ENCODE measurements around the gene CNTNAP2.

Gene CNTNAP2

DNA sequence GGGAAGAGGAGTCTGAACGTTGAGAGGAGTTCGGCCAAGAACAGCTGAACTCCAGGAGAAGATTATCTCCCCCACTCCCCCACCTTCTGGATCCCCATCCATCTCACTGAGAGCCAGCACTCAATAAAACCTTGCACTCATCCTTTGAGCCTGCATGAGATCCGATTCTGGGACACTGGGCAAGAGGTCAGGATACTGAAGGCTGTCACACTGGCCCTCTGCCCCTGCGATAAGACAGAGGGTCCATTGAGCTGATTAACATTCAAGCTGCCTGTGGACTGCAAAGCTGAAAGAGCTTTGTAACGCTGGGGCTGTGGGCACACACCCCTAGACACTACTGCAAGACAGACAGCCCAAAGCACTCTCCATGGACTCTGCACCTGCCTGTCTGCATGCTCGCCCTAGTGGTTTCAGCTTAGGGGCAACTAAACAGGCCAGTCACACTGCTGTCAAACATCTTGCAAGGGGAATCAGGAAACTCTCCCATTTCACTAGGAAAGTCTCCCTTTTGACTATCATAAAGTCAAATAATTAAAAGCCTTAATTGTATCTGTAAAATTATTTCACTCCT, 42.3 kb upstream of the CNTNAP2 start:
- ChIA-PET POLR2A (no interaction called here), CTCF (no interaction called here)
- Histone ChIP-seq H3K4me3 (ENCODE audit: low read depth, low read length) (no peak overlapping the region), H3K9me3 (ENCODE audit: control insufficient read depth, insufficient read depth, low read depth, low read length) (no peaks in the 10 kb centered on the region), H3K4me1 (ENCODE audit: control insufficient read depth, insufficient read depth, low read length) (no peaks in the 10 kb centered on the region), H3K36me3 (ENCODE audit: control insufficient read depth in 2 of 2, insufficient read depth in 1 of 2, low read length in 2 of 2) (no peaks in the 10 kb centered on the region), H3K27ac (ENCODE audit: extremely low read depth, low read depth, low read length) (no peak overlapping the region)
- no peak for TF ChIP-seq ZFP37 (tag by site-specific recombination; IDR thresholded peaks at IDR 0.05)
- TF ChIP-seq SALL2 (tag by site-specific recombination; IDR thresholded peaks at IDR 0.05; ENCODE audit: borderline replicate concordance): no peak
- TF ChIP-seq KLF1 (tag by site-specific recombination; IDR thresholded peaks at IDR 0.05): no peak
- TF ChIP-seq ZNF830 (tag by site-specific recombination; IDR thresholded peaks at IDR 0.05; ENCODE audit: low read depth): no peak
- TF ChIP-seq GLIS2 (tag by site-specific recombination; IDR thresholded peaks at IDR 0.05): no peak
- TF ChIP-seq, protein P1, sequence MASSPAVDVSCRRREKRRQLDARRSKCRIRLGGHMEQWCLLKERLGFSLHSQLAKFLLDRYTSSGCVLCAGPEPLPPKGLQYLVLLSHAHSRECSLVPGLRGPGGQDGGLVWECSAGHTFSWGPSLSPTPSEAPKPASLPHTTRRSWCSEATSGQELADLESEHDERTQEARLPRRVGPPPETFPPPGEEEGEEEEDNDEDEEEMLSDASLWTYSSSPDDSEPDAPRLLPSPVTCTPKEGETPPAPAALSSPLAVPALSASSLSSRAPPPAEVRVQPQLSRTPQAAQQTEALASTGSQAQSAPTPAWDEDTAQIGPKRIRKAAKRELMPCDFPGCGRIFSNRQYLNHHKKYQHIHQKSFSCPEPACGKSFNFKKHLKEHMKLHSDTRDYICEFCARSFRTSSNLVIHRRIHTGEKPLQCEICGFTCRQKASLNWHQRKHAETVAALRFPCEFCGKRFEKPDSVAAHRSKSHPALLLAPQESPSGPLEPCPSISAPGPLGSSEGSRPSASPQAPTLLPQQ (tag by site-specific recombination; IDR thresholded peaks at IDR 0.05): no peak
- no peak for TF ChIP-seq HOXC10 (CRISPR knock-in tag; IDR thresholded peaks at IDR 0.05)
- no peak for TF ChIP-seq ZEB2 (tag by site-specific recombination; IDR thresholded peaks at IDR 0.05)
- TF ChIP-seq, protein P2, sequence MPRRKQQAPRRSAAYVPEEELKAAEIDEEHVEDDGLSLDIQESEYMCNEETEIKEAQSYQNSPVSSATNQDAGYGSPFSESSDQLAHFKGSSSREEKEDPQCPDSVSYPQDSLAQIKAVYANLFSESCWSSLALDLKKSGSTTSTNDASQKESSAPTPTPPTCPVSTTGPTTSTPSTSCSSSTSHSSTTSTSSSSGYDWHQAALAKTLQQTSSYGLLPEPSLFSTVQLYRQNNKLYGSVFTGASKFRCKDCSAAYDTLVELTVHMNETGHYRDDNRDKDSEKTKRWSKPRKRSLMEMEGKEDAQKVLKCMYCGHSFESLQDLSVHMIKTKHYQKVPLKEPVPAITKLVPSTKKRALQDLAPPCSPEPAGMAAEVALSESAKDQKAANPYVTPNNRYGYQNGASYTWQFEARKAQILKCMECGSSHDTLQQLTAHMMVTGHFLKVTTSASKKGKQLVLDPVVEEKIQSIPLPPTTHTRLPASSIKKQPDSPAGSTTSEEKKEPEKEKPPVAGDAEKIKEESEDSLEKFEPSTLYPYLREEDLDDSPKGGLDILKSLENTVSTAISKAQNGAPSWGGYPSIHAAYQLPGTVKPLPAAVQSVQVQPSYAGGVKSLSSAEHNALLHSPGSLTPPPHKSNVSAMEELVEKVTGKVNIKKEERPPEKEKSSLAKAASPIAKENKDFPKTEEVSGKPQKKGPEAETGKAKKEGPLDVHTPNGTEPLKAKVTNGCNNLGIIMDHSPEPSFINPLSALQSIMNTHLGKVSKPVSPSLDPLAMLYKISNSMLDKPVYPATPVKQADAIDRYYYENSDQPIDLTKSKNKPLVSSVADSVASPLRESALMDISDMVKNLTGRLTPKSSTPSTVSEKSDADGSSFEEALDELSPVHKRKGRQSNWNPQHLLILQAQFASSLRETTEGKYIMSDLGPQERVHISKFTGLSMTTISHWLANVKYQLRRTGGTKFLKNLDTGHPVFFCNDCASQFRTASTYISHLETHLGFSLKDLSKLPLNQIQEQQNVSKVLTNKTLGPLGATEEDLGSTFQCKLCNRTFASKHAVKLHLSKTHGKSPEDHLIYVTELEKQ (tag by site-specific recombination; IDR thresholded peaks at IDR 0.05; ENCODE audit: borderline replicate concordance): no peak
- TF ChIP-seq ZNF521 (tag by site-specific recombination; IDR thresholded peaks at IDR 0.05): no peak
- TF ChIP-seq ZNF558 (tag by site-specific recombination; IDR thresholded peaks at IDR 0.05): no peak

DNA sequence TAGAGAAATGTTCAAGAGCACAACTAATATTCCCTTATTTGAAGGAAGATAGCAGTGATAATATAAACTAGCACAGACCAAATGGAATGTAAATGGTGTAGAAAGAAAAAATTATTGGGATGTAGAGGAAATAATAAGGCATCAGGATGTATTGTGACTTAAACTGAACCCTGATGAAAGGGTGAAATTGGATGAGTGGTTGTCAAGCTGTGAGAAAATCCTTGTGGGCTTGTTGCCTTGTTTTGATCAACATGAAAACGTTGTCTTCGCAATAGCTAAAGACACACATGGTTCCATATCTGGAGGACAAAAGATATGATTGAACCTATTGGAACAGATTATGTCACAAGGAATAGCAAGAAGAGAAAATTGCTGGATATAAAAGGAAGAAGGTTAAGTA, 40.3 kb upstream of the CNTNAP2 start:
- ChIA-PET POLR2A (no interaction called here), CTCF (no interaction called here)
- no peak overlapping the region for H3K27ac ChIP-seq (ENCODE audit: extremely low read depth, low read depth, low read length)
- H3K36me3 ChIP-seq (ENCODE audit: control insufficient read depth in 2 of 2, insufficient read depth in 1 of 2, low read length in 2 of 2): no peaks in the 10 kb centered on the region
- TF ChIP-seq ZNF660 (tag by site-specific recombination; IDR thresholded peaks at IDR 0.05) (no peak), ZNF76 (tag by site-specific recombination; IDR thresholded peaks at IDR 0.05; ENCODE audit: borderline replicate concordance, low read depth) (no peak), ZNF701 (tag by site-specific recombination; IDR thresholded peaks at IDR 0.05) (no peak), GLIS1 (tag by site-specific recombination; IDR thresholded peaks at IDR 0.05) (no peak), ZNF404 (tag by site-specific recombination; IDR thresholded peaks at IDR 0.05) (no peak), ZNF510 (tag by site-specific recombination; IDR thresholded peaks at IDR 0.05; ENCODE audit: insufficient replicate concordance) (no peak), ZFP69B (tag by site-specific recombination; IDR thresholded peaks at IDR 0.05) (no peak), ZNF558 (tag by site-specific recombination; IDR thresholded peaks at IDR 0.05) (no peak)
- TF ChIP-seq, protein P3, sequence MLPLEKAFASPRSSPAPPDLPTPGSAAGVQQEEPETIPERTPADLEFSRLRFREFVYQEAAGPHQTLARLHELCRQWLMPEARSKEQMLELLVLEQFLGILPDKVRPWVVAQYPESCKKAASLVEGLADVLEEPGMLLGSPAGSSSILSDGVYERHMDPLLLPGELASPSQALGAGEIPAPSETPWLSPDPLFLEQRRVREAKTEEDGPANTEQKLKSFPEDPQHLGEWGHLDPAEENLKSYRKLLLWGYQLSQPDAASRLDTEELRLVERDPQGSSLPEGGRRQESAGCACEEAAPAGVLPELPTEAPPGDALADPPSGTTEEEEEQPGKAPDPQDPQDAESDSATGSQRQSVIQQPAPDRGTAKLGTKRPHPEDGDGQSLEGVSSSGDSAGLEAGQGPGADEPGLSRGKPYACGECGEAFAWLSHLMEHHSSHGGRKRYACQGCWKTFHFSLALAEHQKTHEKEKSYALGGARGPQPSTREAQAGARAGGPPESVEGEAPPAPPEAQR (tag by site-specific recombination; IDR thresholded peaks at IDR 0.05): no peak
- H3K4me1 ChIP-seq (ENCODE audit: control insufficient read depth, insufficient read depth, low read length): no peaks in the 10 kb centered on the region
- no peak overlapping the region for H3K4me3 ChIP-seq (ENCODE audit: low read depth, low read length)
- H3K9me3 ChIP-seq (ENCODE audit: control insufficient read depth, insufficient read depth, low read depth, low read length): no peaks in the 10 kb centered on the region
